Skin of body (tissue), 2 donors: ENCODE results near the gene C11orf16. TPM values are rescaled to one million over a fixed set of nuclear protein-coding genes. Genes with fewer than 3 reads are reported as not detected.
"Not testable (repeated sequence)": the region's sequence is repeated elsewhere in the genome, so short reads cannot be mapped to it uniquely, and the experiment has no call there.

Experiments used
- DNase-seq: peaks from one replicate; lab custom pipeline; 2025; lab: John Stamatoyannopoulos, UW
- total RNA-seq: library from RNA; depleted of rRNA; stranded (reverse); fragments of >200 nt; gene quantifications from one replicate; pipeline ENCODE4 v1.2.3, GENCODE V29; 2014

C11orf16 gene, protein sequence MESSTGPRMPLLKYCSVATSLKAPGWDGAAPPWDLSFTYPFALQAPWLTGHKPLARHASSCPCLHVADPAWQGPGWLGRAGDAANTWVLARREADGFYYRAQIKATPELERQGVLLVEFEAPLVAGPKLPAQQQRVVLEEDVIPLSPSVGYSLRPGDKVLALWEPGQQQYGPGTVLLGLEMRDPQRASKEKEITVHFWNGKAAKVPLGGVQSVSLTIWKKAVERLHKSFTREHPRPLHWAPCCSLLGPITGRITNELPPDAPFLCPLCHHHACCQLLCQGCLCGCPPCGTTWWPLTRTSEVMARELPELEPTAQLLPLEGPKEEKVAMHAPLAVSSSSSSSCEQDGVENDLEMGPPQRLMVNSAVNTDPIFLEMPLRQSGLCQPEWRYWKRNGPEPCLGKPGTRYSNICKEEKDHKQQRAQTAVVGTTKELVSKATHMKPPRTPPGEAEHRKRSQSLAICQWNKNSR
- total RNA-seq, result not detected

DNA sequence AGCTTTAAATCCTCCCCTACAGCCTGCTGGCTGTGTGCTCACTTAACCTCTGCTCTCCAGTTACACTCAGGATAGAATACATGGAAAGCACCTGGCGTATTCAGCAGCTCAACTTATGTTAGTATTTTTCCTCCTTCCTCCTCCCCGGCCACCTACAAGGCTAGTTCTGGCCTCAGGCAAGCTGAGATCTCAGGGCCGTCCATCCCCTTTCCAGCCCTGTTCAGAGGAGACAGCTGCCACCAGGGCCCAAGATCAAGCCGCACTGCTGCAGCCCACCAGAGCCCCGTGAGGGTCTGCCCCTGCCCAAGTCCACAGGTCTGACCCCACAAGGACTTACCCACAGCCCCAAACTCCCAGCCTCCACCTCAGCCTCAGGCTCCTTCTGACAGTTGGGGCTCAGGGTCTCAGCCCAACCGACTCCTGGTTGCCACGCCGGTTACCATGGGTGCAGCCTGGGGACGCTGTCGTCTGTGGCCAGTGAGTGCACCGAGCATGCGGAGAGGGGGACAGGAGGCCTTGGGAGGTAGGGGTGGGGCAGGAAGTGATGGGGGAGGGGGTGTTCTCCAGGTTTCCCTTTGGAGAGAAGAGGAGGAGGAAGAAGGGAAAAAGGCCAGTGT lies at the start of gene C11orf16:
Gene C11orf16 (minus strand): TSS at position 384 of the 617 bp plus-strand sequence. CDS start 639 bp downstream, outside the sequence.
- no peak for DNase-seq

DNA sequence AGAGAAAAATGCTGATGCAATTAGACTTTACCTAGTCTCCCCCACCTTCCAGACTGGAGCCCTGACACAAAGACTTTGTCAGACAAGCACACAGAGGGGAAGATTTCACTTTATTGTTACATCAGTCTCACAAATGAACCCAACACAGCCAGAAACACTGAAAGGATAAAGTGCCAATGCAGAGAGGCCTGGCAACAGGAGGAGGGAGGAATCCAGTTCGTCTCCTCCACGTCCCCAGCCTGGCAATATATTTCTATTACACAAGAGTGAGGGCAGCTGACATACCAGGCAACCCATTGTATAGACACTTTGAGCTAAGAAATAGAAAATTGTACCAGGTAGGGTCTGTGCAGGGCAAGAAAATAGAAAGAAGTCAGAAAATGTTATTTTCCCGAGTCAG lies 47.7 kb upstream of the C11orf16 start:
- no peak for DNase-seq

DNA sequence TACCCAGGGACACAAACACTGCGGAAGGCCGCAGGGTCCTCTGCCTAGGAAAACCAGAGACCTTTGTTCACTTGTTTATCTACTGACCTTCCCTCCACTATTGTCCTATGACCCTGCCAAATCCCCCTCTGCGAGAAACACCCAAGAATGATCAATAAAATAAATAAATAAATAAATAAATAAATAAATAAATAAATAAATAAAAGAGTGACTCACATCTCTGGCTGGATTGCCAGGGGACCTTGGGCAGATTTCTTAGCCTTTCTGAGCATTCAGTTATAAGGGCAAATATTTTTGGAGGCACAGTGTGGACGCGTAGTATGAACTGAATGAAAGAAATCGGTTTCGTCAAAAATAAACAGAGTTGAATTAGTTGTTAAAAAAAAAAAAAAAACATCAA lies 46.6 kb upstream of the C11orf16 start:
- DNase-seq, result not testable (repeated sequence)

DNA sequence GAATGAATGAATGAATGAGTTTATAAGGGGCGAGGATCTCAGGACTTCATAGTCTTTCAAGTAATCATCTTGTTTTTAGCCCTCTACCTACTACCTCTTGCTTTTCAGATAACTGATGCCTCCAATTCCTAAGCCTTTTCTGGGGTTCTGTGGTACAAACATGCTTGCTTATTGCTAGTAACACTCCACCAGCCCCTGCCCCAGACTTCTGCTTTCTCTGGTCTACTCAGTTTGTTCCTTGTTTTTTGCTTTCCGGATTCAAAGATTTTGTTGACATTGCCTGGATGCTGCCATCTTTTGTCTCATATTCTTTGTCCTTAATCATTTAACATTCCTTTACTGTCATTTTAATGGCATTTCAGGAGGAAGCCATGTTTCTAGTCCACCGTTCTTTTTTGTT lies 40.4 kb upstream of the C11orf16 start:
- DNase-seq, result no peak

DNA sequence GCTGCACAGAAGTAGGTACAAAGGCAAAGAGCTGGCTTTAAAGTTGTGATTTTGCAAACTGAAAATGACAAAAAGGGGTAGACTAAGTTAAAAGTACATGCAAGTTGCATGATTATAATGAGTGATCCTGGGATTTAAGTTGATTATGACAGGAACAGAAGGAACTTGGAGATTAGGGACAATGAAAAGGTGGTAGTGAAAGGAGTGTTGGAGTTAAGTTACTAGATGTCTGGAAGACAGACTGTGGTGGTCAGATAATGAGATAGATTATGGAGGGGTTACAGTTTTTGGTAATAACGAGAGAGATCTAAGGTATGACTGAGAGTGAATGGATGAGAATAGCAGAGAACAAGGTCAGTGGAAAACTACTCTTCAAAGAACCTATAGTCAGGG lies 39.2 kb upstream of the C11orf16 start:
- no peak for DNase-seq

DNA sequence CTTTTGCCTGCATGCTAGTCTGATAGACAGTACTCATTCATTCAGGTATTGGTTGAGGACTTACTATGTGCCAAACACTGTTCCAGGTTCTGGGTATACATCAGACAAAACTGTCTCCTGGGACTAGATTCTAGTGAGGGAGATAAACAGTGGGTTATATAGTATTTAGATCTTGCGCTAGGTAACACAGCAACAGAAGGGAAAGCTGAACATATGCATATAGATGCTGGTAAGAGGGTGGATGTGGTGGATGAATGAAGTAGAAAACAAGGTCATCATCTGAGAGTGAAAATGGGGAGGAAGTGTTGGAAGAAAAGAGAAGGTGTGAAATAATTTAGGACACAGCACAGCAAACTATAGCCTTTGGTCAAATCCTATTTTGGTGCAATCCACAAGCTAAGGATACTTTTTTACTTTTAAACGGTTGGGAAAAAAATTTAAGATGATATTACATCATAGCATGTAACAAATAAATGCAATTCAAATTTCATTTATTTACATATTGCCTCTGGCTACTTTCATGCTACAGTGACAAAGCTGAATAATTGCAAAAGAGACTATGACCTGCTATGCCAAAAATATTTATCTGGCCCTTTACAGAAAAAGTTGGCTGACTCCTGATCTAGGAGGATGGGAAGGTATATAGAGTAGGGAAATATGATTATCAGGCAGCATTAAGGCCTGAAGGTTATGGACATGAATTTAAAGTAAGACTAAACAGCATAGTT lies 38.6 kb upstream of the C11orf16 start:
- no peak for DNase-seq

DNA sequence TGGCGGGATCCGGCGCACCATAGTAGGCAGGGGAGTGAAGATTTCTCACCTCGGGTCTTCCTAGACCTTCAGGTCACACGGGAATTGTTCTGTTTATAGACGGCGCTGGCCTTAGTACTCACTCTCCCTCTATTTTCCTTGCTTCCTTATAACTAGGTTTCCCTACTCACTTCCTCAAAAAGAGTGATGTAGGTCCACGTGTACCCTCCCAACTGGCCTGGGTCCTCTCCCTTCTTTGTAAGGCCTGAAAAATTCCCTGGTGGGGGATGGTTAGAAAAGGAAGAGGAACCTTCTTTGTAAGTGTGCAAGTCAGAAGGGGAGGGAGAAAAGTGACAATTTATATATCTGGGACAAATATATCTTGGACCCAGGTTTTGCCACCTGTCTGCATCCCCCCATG lies 34.4 kb upstream of the C11orf16 start:
- no peak for DNase-seq

DNA sequence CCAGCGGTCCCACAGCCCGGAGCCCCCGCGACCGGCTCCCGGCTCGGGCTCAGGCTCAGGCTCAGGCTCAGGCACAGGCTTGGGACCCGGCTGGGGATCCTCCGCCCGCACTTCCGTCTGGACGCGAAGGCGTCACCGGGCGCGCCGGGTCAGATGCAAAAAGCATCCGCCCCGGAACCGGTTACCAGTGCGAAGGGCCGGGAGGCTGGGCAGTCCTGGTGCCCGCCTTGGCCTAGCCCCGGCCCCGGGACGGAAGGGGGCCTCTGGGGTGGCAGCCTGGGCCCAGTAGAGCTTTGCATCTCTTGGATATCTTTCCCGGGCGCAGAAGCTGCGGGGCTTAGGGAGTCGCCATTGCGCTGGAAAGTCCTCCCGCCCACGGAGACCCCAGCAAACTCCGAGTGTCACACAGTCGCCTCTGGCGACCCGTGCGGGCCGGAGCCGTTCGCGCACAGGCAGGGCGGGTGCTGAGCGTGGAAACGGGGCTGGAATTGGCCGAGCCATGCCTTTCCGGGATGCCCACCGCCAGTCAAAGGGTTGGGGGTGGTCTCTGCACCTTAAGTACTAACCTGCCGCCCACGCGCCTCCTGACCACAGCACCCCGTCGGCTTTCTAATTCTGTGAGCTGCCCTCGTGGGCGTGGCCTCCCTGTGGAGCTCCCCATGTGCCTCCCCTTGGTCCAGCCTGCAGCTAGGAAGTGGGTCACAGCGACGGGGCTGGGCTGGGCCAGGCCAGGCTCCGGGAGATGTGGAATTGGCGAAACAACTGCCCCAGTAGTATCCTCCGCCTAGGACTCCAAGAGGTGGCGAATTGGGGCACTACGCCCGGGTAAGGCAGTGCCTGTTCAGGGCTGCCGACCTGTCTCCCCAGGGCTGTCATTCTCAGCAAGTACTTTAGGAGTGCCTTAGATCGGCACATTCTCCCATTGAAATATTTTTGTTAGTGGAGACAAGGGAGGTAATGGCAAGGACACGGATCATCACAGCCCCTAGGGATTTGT lies 31.9 kb upstream of the C11orf16 start, which contains the start of gene TMEM9B:
Gene TMEM9B (minus strand): TSS at position 119 of the 997 bp plus-strand sequence. CDS start 129 bp downstream, outside the sequence.
- peak; percentile 76 for DNase-seq

DNA sequence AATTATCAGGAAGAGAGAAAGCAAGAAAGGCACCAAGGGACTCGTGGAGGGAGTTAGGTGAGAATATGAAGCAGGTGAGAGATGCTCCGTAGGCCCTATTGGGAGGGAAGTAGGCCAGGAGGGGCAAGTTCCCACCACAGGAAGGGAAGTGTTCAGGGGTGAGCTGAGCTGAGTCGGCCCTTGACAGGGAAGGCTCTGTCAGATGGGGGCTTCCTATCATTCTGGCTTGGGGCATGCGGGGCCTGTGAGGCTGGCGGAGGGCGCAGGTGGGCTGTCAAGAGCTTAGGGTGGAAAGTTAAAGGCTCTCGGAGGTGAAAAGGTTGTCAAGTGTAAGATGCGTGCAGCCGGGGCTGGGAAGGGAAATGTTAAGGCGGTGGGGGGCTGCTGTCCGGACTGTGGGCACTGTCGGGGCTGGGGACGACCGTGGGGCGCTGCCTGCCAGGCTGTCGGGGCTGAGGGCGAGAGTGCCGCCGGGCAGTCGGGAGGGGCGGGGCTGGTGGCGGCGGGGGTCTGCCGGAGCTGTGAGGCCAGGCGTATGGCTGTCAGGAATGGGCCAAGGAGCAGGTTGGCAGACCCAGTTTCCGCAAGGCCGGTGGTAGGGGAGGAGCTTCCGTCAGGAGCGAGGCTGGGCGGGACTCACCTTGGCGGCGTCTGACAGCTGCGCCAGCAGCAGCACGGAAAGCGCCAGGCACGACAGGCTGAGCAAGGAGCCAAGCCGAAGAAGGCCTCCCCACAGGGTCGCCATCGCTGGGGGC lies 31.0 kb upstream of the C11orf16 start:
- DNase-seq, result peak; percentile 69

DNA sequence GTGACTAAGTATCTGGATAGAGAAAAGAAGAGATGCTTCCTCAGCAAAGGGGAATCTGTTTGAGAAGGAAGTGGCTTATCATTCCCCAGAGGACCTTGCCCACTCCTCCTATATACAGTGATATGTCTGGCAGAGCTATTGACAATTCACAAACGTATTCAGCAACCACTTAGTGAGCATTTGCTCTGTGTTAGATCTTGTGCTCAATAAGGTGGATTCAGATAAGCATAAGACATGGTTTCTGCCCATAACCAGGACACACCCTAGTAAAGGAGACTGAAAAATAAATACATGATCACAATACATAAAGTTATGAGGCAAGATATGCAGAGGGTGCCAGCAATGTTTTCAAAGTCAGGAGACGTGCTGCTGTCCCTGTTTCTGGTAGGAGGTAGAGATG lies 30.1 kb upstream of the C11orf16 start:
- no peak for DNase-seq

DNA sequence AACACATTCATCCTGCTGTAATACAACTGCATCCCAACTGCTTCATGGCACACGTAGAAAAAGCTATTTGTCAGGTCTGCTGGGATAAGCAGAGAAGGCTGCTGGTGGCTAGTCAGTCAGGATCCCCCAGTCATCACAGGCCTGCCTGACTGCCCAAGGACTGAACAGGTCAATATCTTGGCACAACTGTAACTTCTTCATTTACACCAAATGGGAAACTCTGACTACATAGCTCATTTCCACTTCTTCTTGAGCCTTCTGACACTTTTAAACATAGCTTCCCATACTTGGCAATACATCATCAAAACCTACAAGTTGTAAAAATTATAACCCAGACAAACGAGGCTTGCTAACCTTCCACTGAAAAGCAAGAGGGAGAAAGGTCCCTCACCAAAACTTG lies 28.7 kb upstream of the C11orf16 start:
- DNase-seq, result no peak

DNA sequence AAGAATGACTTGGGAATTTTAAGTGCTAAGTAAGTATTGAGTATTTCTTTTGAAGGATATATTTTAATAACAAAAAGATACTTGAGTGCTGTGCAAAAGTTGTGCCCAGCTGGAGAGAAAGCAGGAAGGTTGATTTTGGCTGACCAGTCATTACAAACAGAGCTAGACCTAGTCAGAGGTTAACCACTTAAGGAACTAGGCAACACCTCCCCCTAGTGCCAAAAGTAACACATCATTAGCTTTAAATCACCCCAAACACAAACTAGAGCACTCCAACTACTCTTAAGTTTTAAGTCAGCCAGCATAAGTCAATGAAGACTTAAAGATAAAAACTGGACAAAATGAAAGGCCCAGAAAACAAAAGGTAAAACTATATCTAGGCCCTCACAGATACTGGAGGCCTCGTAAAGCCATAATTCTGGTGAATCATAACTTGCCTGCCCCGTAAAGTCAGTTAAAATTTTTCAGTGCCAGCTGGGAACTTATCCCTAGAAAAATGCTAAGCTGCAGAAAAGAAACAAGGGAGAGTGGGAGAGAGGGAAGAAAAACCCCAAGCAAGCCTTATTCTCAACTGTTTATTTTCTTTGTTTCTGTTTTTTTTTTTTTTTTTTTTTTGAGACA lies 26.9 kb upstream of the C11orf16 start:
- peak; percentile 76 for DNase-seq

DNA sequence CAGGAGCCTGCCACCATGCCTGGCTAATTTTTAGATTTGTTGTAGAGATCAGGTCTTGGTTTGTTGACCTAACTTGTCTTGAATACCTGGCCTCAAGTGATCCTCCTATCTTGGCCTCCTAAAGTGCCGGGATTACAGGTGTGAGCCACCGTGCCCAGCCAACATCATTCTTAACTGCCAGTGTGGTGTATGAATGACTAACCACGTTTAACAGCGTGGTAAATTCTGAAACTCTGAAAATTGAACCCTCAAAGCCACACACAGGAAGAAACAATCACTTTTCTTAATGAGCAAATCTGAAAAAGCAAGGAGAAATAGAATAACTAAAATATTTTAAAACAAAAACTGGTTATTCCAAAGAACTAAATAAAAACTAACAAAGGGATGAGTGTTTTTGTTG lies 24.1 kb upstream of the C11orf16 start:
- no peak for DNase-seq

DNA sequence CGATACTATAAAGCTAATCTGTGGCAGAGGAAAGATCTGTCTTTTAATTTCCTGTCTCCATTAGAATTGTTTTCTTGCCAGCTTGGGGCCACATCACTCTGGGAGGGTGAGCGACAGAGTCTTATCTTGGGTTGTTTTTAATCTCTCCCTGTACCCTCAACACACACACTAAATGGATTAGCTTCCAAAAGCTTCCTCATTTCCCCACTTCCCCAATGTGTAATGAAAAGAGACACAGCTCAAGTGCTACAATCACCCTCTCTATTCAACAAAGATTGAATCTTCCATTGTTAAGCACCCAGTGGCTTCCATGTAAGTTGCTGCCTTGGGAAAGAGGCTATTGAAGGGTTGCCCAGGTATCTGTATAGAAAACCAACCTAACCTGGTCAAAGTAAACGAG lies 16.1 kb upstream of the C11orf16 start:
- no peak for DNase-seq

DNA sequence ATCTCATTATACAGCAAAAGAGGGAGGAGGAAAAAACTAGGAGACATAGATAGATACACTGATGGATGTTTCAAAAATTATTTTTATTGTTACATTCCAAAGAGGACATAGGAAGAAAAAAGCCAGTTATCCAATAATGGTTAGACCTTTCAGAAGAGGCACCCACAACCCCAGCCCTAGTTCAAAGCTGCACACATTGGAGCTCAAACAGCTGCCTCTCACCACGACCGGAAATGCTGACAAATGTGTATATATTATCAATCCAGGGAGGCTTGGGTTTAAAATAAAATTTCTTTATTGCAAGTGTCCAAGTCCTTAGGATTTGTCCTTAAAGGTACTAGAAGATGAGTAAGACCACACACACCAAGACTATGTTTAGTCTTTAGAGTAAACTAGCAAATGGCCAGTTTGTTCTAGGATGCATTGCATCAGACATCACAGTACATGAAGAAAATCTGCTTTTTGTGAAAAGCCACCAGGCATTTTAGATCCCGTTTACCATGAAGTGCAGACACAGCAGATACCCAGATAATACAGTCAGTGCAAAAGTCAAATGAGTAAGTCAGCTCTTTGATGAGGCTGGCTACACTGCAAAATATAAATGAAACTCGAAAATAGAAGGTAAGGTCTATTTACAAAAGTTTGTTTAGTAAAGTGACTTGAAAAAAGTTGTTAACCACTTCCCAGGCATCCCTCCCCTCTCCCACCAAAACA lies 14.6 kb upstream of the C11orf16 start:
- DNase-seq, result no peak

DNA sequence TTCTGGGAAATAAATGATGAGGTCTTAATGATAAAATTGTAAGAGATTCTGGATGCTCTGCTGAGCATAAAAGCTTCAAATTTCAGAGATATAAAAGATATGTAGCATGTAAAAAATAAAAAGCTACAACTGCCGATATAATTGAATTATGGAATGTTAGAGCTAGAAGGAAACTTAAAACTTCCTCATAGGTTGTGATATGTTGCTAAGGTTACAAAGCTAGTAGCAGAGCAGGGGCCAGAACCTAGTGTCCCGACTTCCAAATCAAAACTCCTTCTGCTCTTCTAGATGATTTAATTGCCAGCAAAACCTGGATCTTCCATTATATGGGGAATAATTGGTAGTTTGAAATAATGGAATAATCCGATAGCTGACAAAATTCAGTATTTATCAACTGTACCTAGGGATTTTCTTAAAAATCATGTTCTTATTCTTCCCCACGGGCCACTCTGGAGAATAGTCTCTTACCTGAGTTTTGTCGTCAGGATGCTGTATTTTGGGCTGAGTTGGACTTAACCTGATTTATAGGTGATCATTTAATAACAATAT lies 9.8 kb upstream of the C11orf16 start, which contains the start of gene ASCL3:
Gene ASCL3 (minus strand): TSS at position 499 of the 549 bp plus-strand sequence. CDS start 4,855 bp downstream, outside the sequence.
- DNase-seq, result no peak

DNA sequence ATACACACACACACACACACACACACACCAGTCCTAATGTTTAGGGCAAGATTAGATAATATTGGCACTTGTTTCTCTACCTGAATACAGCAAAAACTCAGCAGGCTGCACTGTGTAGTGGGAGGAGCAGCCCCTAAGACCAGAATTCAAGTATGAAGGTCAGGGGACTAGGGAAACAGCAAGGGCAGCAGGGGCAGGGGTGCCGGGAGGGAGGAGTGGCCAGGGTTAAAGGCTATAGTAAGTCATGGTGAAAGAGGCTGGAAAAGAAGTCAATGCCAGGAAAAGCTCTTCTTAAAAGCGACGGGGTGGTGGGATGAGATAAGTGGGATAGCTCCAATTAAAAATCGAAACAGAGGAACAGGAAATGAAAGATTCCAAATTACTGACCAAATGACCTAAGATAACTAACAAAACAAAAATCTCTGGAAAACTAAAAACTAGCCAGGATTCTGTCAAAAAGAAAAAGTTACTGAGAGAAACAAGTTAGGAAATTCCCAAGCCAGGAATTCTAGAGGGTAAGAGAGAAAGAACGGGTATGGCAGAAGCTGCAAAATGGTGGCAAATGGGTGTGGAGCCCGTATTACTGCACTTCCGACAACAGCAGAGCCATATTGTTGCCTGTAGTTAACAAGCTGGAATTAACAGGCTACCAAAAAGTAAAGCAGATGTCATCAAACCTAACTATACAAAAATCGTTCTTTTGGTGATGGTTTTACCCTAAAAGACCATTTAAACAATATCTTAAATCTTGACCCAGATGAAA lies 8.8 kb upstream of the C11orf16 start:
- DNase-seq, result no peak

DNA sequence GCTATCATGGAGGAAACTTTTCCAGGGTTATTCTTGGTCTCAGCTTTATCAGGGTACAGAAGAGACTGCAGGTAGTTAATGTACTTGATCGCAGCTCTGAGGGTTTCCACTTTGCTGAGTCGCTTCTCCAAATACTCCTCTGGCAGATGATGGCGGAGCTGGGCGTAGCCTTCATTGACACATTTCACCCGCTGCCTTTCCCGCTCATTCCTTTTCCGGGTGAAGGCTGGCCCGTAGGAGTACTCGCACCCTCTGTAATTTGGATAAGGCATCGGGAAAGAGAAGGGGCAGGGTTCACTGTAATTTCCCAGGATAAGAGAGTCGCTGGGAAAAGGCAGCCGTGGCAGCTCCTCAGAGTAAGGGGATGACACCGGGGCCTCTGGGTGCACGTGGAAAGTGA lies 4.9 kb upstream of the C11orf16 start:
- DNase-seq, result no peak
